Astrocyte (in vitro differentiated cells and primary cell): Measurements from ENCODE around the gene BMX.

Source experiments
- CTCF ChIP-seq: IDR thresholded peaks from 2 replicates; pipeline ENCODE4 v1.5.1; 2011; ENCODE audit warnings: low read depth, mild to moderate bottlenecking, inconsistent platforms, low read length, moderate library complexity; ENCODE audit not compliant: insufficient read depth
- EZH2 ChIP-seq: IDR thresholded peaks from 2 replicates; pipeline ENCODE4 v1.6.1; 2012; ENCODE audit warnings: mild to moderate bottlenecking, low read length, inconsistent platforms; ENCODE audit not compliant: insufficient read depth

- TF ChIP-seq CTCF (no peak), EZH2 (no peak)
Measured at GRCh38 chrX:15475486-15475885, 25.1 kb upstream of the BMX start.
